ENCODE results near the gene OR8B3.
"Not testable (repeated sequence)": the region's sequence is repeated elsewhere in the genome, so short reads cannot be mapped to it uniquely, and the experiment has no call there.

OR8B3 gene

GRCh38 chr11:124384399-124384798, 14.4 kb downstream of the OR8B3 start, which contains the start of gene OR8B2 (continued):
- no peak for TF ChIP-seq PRDM2 (tag by site-specific recombination; IDR thresholded peaks at IDR 0.05; ENCODE audit: borderline replicate concordance)
- no peak for TF ChIP-seq ZNF658 (tag by site-specific recombination; IDR thresholded peaks at IDR 0.05)
- no peak for TF ChIP-seq ZNF560 (tag by site-specific recombination; IDR thresholded peaks at IDR 0.05; ENCODE audit: borderline replicate concordance)

GRCh38 chr11:124382857-124383256, 16.0 kb downstream of the OR8B3 start:
- H3K36me3 ChIP-seq (ENCODE audit: control insufficient read depth in 2 of 2, insufficient read depth in 1 of 2, low read length in 2 of 2); CTCF ChIA-PET; H3K27ac ChIP-seq (ENCODE audit: extremely low read depth, low read depth, low read length); H3K9me3 ChIP-seq (ENCODE audit: control insufficient read depth, insufficient read depth, low read depth, low read length); H3K4me1 ChIP-seq (ENCODE audit: control insufficient read depth, insufficient read depth, low read length); H3K4me3 ChIP-seq (ENCODE audit: low read depth, low read length); POLR2A ChIA-PET: not testable (repeated sequence)

- no peaks in the 10 kb centered on the region for H3K9me3 ChIP-seq (ENCODE audit: control insufficient read depth, insufficient read depth, low read depth, low read length)
- TF ChIP-seq ZNF677 (tag by site-specific recombination; IDR thresholded peaks at IDR 0.05) (no peak), ZNF426 (tag by site-specific recombination; IDR thresholded peaks at IDR 0.05) (no peak), ZNF169 (tag by site-specific recombination; IDR thresholded peaks at IDR 0.05) (no peak), SP2 (tag by site-specific recombination; IDR thresholded peaks at IDR 0.05) (no peak), ZFP69B (tag by site-specific recombination; IDR thresholded peaks at IDR 0.05) (no peak), ZNF10 (tag by site-specific recombination; IDR thresholded peaks at IDR 0.05) (no peak), YY1 (tag by site-specific recombination; IDR thresholded peaks at IDR 0.05) (no peak), ZNF843 (tag by site-specific recombination; IDR thresholded peaks at IDR 0.05) (no peak), ZXDB (tag by site-specific recombination; IDR thresholded peaks at IDR 0.05) (no peak), ZNF558 (tag by site-specific recombination; IDR thresholded peaks at IDR 0.05) (no peak)
- no peaks in the 10 kb centered on the region for H3K4me1 ChIP-seq (ENCODE audit: control insufficient read depth, insufficient read depth, low read length)
- no peak overlapping the region for H3K27ac ChIP-seq (ENCODE audit: extremely low read depth, low read depth, low read length)
- H3K36me3 ChIP-seq (ENCODE audit: control insufficient read depth in 2 of 2, insufficient read depth in 1 of 2, low read length in 2 of 2) = no peaks in the 10 kb centered on the region
- ChIA-PET CTCF (no interaction called here), POLR2A (no interaction called here)
- no peak overlapping the region for H3K4me3 ChIP-seq (ENCODE audit: low read depth, low read length)
Observed at GRCh38 chr11:124380585-124380984, 18.2 kb downstream of the OR8B3 start.

GRCh38 chr11:124376280-124376679, 22.5 kb downstream of the OR8B3 start:
- no peak overlapping the region for H3K27ac ChIP-seq (ENCODE audit: extremely low read depth, low read depth, low read length)
- POLR2A ChIA-PET = no interaction called here
- no peak for TF ChIP-seq HOXA7 (CRISPR knock-in tag; IDR thresholded peaks at IDR 0.05; ENCODE audit: borderline replicate concordance)
- TF ChIP-seq ZNF266 (tag by site-specific recombination; IDR thresholded peaks at IDR 0.05; ENCODE audit: low read depth) = no peak
- no peak for TF ChIP-seq ZXDB (tag by site-specific recombination; IDR thresholded peaks at IDR 0.05)
- TF ChIP-seq MYNN (tag by site-specific recombination; IDR thresholded peaks at IDR 0.05; ENCODE audit: borderline replicate concordance) = no peak
- no peak for TF ChIP-seq ZNF114 (tag by site-specific recombination; IDR thresholded peaks at IDR 0.05)
- no peak for TF ChIP-seq SP2 (tag by site-specific recombination; IDR thresholded peaks at IDR 0.05)
- TF ChIP-seq ZNF488 (tag by site-specific recombination; IDR thresholded peaks at IDR 0.05) = no peak
- H3K36me3 ChIP-seq (ENCODE audit: control insufficient read depth in 2 of 2, insufficient read depth in 1 of 2, low read length in 2 of 2) = no peaks in the 10 kb centered on the region
- H3K4me1 ChIP-seq (ENCODE audit: control insufficient read depth, insufficient read depth, low read length) = no peaks in the 10 kb centered on the region
- no peak overlapping the region for H3K4me3 ChIP-seq (ENCODE audit: low read depth, low read length)
- CTCF ChIA-PET = no interaction called here
- no peaks in the 10 kb centered on the region for H3K9me3 ChIP-seq (ENCODE audit: control insufficient read depth, insufficient read depth, low read depth, low read length)
